ENCODE measurements around the gene COL4A2. TPM values are rescaled to one million over a fixed set of nuclear protein-coding genes. Genes with fewer than 3 reads are reported as not detected.

COL4A2 gene
- total and polyA plus RNA-seq, 2 donors (not counting 1 experiment from before 2014, with no cell fraction given) = 0.17 TPM; not detected in 1

DNA sequence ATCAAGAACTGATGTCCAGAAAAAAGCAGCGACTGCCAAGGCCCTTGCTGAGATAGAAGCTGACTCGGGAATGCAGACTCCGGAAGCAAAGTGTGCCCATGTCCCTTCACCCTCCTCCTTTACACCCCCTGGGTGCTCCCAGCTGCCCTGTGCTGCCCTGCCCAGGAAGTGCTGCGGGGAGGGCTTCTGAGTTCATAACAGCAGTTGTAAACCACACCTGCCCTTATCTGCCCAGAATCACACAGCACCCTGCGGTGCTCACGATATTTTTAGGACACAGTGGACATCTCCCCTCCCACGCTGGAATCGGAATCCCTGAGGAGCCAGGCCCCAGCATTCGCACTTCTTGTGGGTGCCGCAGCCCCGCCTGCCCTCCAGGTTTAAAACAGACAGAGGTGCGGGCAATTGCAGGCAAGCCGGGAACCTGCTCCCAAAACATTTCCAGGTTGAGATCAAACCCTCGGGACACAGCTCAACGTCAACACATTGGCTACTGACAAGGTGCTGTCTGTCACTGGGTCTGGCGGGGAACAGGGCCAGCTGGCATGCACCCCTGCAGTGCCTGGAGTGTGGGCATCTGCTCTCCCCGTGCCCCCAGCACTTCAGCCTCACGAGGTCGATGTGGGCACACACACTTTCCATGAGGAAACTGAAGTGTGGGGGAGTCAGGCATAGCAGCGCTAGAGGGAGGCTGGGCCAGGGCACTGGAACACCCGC lies 217.6 kb downstream of the COL4A2 start:
- no peak overlapping the region for H3K4me3 Mint-ChIP-seq
- no peak overlapping the region for H3K4me3 ChIP-seq (ENCODE audit: control extremely low read depth in 1 of 5, extremely low read depth in 1 of 5, insufficient read depth in 1 of 5, low read depth in 2 of 5, low read length in 4 of 5)
- H3K27ac ChIP-seq (ENCODE audit: low read length in 2 of 2) = no peak overlapping the region
- no peaks in the 10 kb centered on the region for H3K36me3 ChIP-seq (replicated peaks in 1 of 2; ENCODE audit: control extremely low read depth in 1 of 2, control insufficient read depth in 1 of 2, extremely low read depth in 1 of 2, insufficient read depth in 2 of 2, low read length in 1 of 2)
- ChIA-PET POLR2A (no interaction called here), CTCF (interaction anchor here (2.2 kb wide), 1 partner anchor 69 kb away, joined by 16 read pairs; no protein-coding TSS in a partner anchor)
- H2AFZ ChIP-seq (ENCODE audit: insufficient read depth, low read depth, low read length, poor library complexity, severe bottlenecking) = no peak overlapping the region
- no peaks in the 10 kb centered on the region for H3K79me2 ChIP-seq (ENCODE audit: control insufficient read depth, insufficient read depth, low read length)
- peak overlapping the region; percentile 29 for H3K4me2 ChIP-seq (replicated peaks; ENCODE audit: low read depth, low read length, poor library complexity, severe bottlenecking)
- no peaks in the 10 kb centered on the region for H3K9me3 Mint-ChIP-seq (ENCODE audit: insufficient read depth)
- H3K4me1 Mint-ChIP-seq = peaks cover 27% of the 10 kb centered on the region
- intact Hi-C loops (cut with micrococcal nuclease) = loop anchor here (1.0 to 5.0 kb wide), 2 partner anchors 52 to 68 kb away; no protein-coding TSS in a partner anchor
- peaks cover 0 to 5% (median 0%) of the 10 kb centered on the region in 4 experiments for H3K27me3 ChIP-seq (replicated peaks in 1 of 4; ENCODE audit: control extremely low read depth in 1 of 4, control insufficient read depth in 3 of 4, insufficient read depth in 4 of 4, low read length in 3 of 4)
- DNase-seq (no peak), ATAC-seq (ENCODE audit: low read depth) (no peak)
- no peaks in the 10 kb centered on the region for H4K20me1 ChIP-seq (ENCODE audit: control insufficient read depth, insufficient read depth, low read length, poor library complexity, severe bottlenecking)
- TF ChIP-seq, protein P1, sequence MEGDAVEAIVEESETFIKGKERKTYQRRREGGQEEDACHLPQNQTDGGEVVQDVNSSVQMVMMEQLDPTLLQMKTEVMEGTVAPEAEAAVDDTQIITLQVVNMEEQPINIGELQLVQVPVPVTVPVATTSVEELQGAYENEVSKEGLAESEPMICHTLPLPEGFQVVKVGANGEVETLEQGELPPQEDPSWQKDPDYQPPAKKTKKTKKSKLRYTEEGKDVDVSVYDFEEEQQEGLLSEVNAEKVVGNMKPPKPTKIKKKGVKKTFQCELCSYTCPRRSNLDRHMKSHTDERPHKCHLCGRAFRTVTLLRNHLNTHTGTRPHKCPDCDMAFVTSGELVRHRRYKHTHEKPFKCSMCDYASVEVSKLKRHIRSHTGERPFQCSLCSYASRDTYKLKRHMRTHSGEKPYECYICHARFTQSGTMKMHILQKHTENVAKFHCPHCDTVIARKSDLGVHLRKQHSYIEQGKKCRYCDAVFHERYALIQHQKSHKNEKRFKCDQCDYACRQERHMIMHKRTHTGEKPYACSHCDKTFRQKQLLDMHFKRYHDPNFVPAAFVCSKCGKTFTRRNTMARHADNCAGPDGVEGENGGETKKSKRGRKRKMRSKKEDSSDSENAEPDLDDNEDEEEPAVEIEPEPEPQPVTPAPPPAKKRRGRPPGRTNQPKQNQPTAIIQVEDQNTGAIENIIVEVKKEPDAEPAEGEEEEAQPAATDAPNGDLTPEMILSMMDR (IDR thresholded peaks at IDR 0.05) = no peak
- no peak for TF ChIP-seq EZH2 (IDR thresholded peaks at IDR 0.05; ENCODE audit: borderline replicate concordance, insufficient read depth, low read depth, low read length, poor library complexity, severe bottlenecking)
- H3K27me3 Mint-ChIP-seq = no peaks in the 10 kb centered on the region
- H3K9me3 ChIP-seq (ENCODE audit: control extremely low read depth in 1 of 3, control insufficient read depth in 2 of 3, insufficient read depth in 1 of 3, low read length in 2 of 3) = peaks cover 0 to 4% (median 0%) of the 10 kb centered on the region in 3 donors
- WGBS (ENCODE audit: insufficient coverage) = 56% methylated on average over 18 of the region's 21 CpGs
- H3K4me1 ChIP-seq (ENCODE audit: control insufficient read depth in 2 of 2, insufficient read depth in 2 of 2, low read length in 2 of 2) = peaks cover 20 to 21% of the 10 kb centered on the region in 2 donors
- no peak overlapping the region for H3K27ac Mint-ChIP-seq
- H3K9ac ChIP-seq (ENCODE audit: low read length) = no peak overlapping the region

Data from B cell (primary cell).